ENCODE data around the gene CLDN17. TPM values are rescaled to one million over a fixed set of nuclear protein-coding genes. Genes with fewer than 3 reads are reported as not detected.

The CLDN17 gene
- total and polyA plus RNA-seq, 2 of the 8 experiments (the other 6 are each of a cell fraction or from before 2014, with no cell fraction given) = not detected

DNA sequence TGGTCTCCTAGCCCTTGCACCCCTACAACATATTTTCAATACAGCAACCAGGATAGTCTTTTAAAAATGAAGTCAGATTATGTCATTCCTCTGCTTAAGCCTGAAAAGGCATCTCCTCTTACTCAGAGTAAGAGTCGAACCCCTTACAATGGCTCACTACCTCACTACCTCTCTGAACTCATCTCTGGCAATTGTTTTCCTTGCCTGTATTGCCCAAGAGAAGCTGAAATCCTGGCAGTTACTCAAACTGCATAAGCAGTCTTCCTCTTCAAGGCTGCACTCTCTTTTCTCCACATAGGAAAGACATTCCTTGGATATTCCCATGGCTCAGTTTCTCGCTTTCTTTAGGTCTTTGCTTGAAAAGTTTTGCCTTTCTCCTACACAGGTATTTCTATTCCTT lies 26.6 kb upstream of the CLDN17 start:
- H3K36me3 ChIP-seq (ENCODE audit: control insufficient read depth in 2 of 4, insufficient read depth in 4 of 4, low read length in 3 of 4) = no peaks in the 10 kb centered on the region
- H2BK120ac ChIP-seq (replicated peaks; ENCODE audit: low read depth, low read length) = no peak overlapping the region
- H4K8ac ChIP-seq (ENCODE audit: extremely low read depth, insufficient read depth, low read length) = no peak overlapping the region
- ChIA-PET POLR2A (ENCODE audit: partially characterized antibody) (no interaction called here), CTCF (ENCODE audit: partially characterized antibody) (interaction anchor here (1.0 to 4.1 kb wide), 5 partner anchors 13 to 255 kb away, joined by 4 to 38 read pairs (median 5); no protein-coding TSS in a partner anchor)
- no peak overlapping the region for H2BK12ac ChIP-seq (ENCODE audit: low read depth, low read length)
- 89% methylated on average over 2 of the region's 2 CpGs; no CpG with 5 or more reads in 1 of the 2 experiments for WGBS, 2 experiments (ENCODE audit: extremely low coverage in 1 of 2, insufficient coverage in 1 of 2, insufficient read length in 1 of 2, insufficient replicate concordance in 2 of 2, low coverage in 1 of 2, low lambda C conversion rate in 2 of 2, missing lambda C conversion rate in 1 of 2)
- no peaks in the 10 kb centered on the region for H3K79me1 ChIP-seq (ENCODE audit: low read depth, low read length)
- H2AFZ ChIP-seq (ENCODE audit: low read length) = peak overlapping the region; percentile 71; the same call in 1 of the 2 replicates
- H4K20me1 ChIP-seq (replicated peaks in 1 of 2; ENCODE audit: control insufficient read depth in 1 of 2, insufficient read depth in 2 of 2, low read length in 2 of 2) = no peaks in the 10 kb centered on the region
- no peak overlapping the region for H2BK5ac ChIP-seq (ENCODE audit: low read depth, low read length)
- no peak overlapping the region for H4K5ac ChIP-seq (ENCODE audit: insufficient read length, low read depth, low read length)
- no peak overlapping the region for H3K4me3 ChIP-seq (ENCODE audit: extremely low read depth in 1 of 4, insufficient read depth in 2 of 4, low read depth in 3 of 4, low read length in 4 of 4)
- H2AK5ac ChIP-seq (ENCODE audit: low read depth, low read length) = no peak overlapping the region
- H3K4ac ChIP-seq (replicated peaks; ENCODE audit: insufficient read length, low read depth, low read length) = no peak overlapping the region
- no peak overlapping the region for H3K56ac ChIP-seq (replicated peaks; ENCODE audit: insufficient read length, low read depth, low read length)
- DNase-seq (ENCODE audit: low read depth in 1 of 2, low spot score in 2 of 2) (no peak), FAIRE-seq (no peak)
- no peak overlapping the region for H3K9ac ChIP-seq (replicated peaks in 1 of 4; ENCODE audit: extremely low read depth in 1 of 4, low read depth in 3 of 4, low read length in 3 of 4)
- no peaks in the 10 kb centered on the region for H3K79me2 ChIP-seq (ENCODE audit: control insufficient read depth in 1 of 2, insufficient read depth in 2 of 2, low read length in 2 of 2)
- no peak overlapping the region for H3K23ac ChIP-seq (ENCODE audit: insufficient read length)
- no peaks in the 10 kb centered on the region for H3K4me1 ChIP-seq (replicated peaks in 1 of 4; ENCODE audit: control insufficient read depth in 3 of 4, insufficient read depth in 4 of 4, low read length in 3 of 4)
- no peaks in the 10 kb centered on the region for H3K9me3 ChIP-seq (ENCODE audit: insufficient read depth in 2 of 2, low read depth in 1 of 2, low read length in 1 of 2)
- H4K91ac ChIP-seq (replicated peaks; ENCODE audit: insufficient read length, low read length) = no peak overlapping the region
- H3K14ac ChIP-seq (ENCODE audit: insufficient read length) = no peak overlapping the region
- H3K27ac ChIP-seq (ENCODE audit: low read depth, low read length) = no peak overlapping the region
- H3K23me2 ChIP-seq (ENCODE audit: low read depth, low read length) = no peaks in the 10 kb centered on the region
- H2BK20ac ChIP-seq (ENCODE audit: low read length) = no peak overlapping the region
- H3K18ac ChIP-seq (ENCODE audit: extremely low read depth, low read length) = no peak overlapping the region
- no peak overlapping the region for H3K4me2 ChIP-seq (ENCODE audit: insufficient read depth in 1 of 2, low read depth in 2 of 2, low read length in 2 of 2)
- no peaks in the 10 kb centered on the region for H3K27me3 ChIP-seq (replicated peaks in 1 of 4; ENCODE audit: control insufficient read depth in 3 of 4, extremely low read depth in 1 of 4, insufficient read depth in 3 of 4, low read length in 3 of 4)
- no peak overlapping the region for H2BK15ac ChIP-seq (ENCODE audit: low read length)
- TF ChIP-seq MAFK (IDR thresholded peaks at IDR 0.05; ENCODE audit: low read depth, low read length) (no peak), JUND (IDR thresholded peaks at IDR 0.05; ENCODE audit: low read length) (no peak)
